Activated T-cell treated with anti-CD3 and anti-CD28 coated beads, Interleukin-2, amount 50 U/mL, for 72 hours (primary cell): Measurements from ENCODE around the gene ZNF385B. TPM values are rescaled to one million over a fixed set of nuclear protein-coding genes. Genes with fewer than 3 reads are reported as not detected.

Experiments
- ATAC-seq, 2 donors: fragments of 150-1000 bp; cut with Tn5 transposase; replicated peaks in 1 of 2; 2 replicates each; pipeline ENCODE4 v1.10.0; 2021; ENCODE audit warnings: moderate library complexity in 2 of 2, mild to moderate bottlenecking in 1 of 2
- DNase-seq, 2 donors: peaks; one replicate each; pipeline ENCODE4 v3.0.0; 2021 to 2022; ENCODE audit warnings: mixed read lengths in 1 of 2
- H3K27ac Mint-ChIP-seq: one replicate; pipeline ENCODE4 v1.8.0; 2022; ENCODE audit warnings: mild to moderate bottlenecking, moderate library complexity, mixed read lengths
- H3K27me3 Mint-ChIP-seq: one replicate; pipeline ENCODE4 v1.8.0; 2022; ENCODE audit warnings: low read depth, mixed read lengths
- H3K36me3 Mint-ChIP-seq, 2 donors: one replicate each; pipeline ENCODE4 v1.8.0; 2022; ENCODE audit warnings: mixed read lengths in 2 of 2, mild to moderate bottlenecking in 1 of 2; ENCODE audit not compliant: insufficient read depth in 2 of 2
- H3K4me1 Mint-ChIP-seq: one replicate; pipeline ENCODE4 v1.8.0; 2022; ENCODE audit warnings: low read depth, mixed read lengths
- H3K4me3 Mint-ChIP-seq, 2 donors: one replicate each; pipeline ENCODE4 v1.8.0; 2022; ENCODE audit warnings: mild to moderate bottlenecking in 2 of 2, mixed read lengths in 2 of 2, moderate library complexity in 2 of 2
- H3K9me3 Mint-ChIP-seq, 2 donors: one replicate each; pipeline ENCODE4 v1.8.0; 2022; ENCODE audit warnings: mixed read lengths in 2 of 2
- total RNA-seq, 2 donors: library from RNA; stranded (reverse); gene quantifications; one replicate each; pipeline ENCODE4 v1.2.3, GENCODE V29; 2022

The ZNF385B gene
- total RNA-seq, 2 donors from 2014 or later = not detected

GRCh38 chr2:179440642-179441251 lies 420.7 kb downstream of the ZNF385B start:
- ATAC-seq (no peak), DNase-seq (peak in 1 of 2 donors; percentile 2)
- no peaks in the 10 kb centered on the region for H3K36me3 Mint-ChIP-seq
- H3K4me1 Mint-ChIP-seq = no peaks in the 10 kb centered on the region
- no peaks in the 10 kb centered on the region for H3K9me3 Mint-ChIP-seq
- no peak overlapping the region for H3K27ac Mint-ChIP-seq
- peaks cover 29% of the 10 kb centered on the region for H3K27me3 Mint-ChIP-seq
- no peak overlapping the region for H3K4me3 Mint-ChIP-seq

GRCh38 chr2:179438654-179439053 lies 422.8 kb downstream of the ZNF385B start:
- DNase-seq (no peak), ATAC-seq (no peak)
- no peaks in the 10 kb centered on the region for H3K4me1 Mint-ChIP-seq
- H3K4me3 Mint-ChIP-seq = no peak overlapping the region
- peaks cover 29% of the 10 kb centered on the region for H3K27me3 Mint-ChIP-seq
- no peaks in the 10 kb centered on the region for H3K36me3 Mint-ChIP-seq
- no peak overlapping the region for H3K27ac Mint-ChIP-seq
- H3K9me3 Mint-ChIP-seq = no peaks in the 10 kb centered on the region

- no peaks in the 10 kb centered on the region for H3K9me3 Mint-ChIP-seq
- H3K36me3 Mint-ChIP-seq = no peaks in the 10 kb centered on the region
- H3K27me3 Mint-ChIP-seq = peaks cover 20% of the 10 kb centered on the region
- H3K4me3 Mint-ChIP-seq = no peak overlapping the region
- no peak overlapping the region for H3K27ac Mint-ChIP-seq
- DNase-seq (no peak), ATAC-seq (no peak)
- no peaks in the 10 kb centered on the region for H3K4me1 Mint-ChIP-seq
These were observed 424.0 kb downstream of the ZNF385B start for GRCh38 chr2:179437430-179437829.

DNA sequence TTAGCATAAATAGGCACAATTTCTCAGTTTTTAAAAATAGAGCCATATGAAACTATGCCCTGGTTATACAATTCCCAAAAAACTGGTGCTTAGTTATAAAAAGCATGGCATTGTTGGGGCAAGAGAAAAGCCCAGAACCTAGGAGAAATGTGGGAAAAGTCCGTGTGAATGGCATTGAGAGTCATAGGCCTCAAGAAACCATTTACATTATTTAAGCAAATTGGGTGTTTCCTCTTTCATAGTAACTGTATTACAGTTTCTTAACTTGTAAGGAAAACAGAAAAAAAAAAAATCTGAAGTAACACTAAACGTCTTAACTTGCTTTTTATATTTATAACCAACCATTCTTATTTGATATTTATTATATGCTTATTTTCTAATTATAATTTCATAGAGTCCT lies 425.8 kb downstream of the ZNF385B start:
- Mint-ChIP-seq H3K4me3 (no peak overlapping the region), H3K9me3 (no peaks in the 10 kb centered on the region), H3K4me1 (no peaks in the 10 kb centered on the region), H3K27me3 (peaks cover 9% of the 10 kb centered on the region), H3K27ac (no peak overlapping the region), H3K36me3 (no peaks in the 10 kb centered on the region)
- no peak for ATAC-seq
- DNase-seq = no peak

DNA sequence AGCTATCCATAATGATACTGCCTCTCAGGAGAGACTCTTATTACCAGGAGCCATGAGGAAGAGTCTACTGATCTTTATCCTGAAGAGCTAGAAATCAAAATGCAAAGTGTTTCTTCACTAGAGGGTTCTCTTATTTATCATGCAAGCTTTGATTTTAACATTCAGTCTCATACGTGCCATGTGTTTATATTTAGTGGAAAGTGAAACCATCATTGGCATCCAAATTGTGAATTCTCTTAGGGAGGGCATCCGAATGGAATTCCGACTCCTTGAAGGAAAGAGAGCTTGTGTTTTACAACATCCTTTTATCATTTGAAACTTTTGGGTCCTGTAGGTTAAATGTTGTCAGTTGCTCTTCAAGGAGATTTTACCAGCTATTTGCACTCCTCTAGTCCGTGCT lies 426.4 kb downstream of the ZNF385B start:
- H3K9me3 Mint-ChIP-seq = no peaks in the 10 kb centered on the region
- H3K4me1 Mint-ChIP-seq = no peaks in the 10 kb centered on the region
- no peaks in the 10 kb centered on the region for H3K36me3 Mint-ChIP-seq
- H3K27ac Mint-ChIP-seq = no peak overlapping the region
- DNase-seq (no peak), ATAC-seq (no peak)
- peaks cover 9% of the 10 kb centered on the region for H3K27me3 Mint-ChIP-seq
- no peak overlapping the region for H3K4me3 Mint-ChIP-seq

- Mint-ChIP-seq H3K27ac (no peak overlapping the region), H3K4me1 (no peaks in the 10 kb centered on the region), H3K36me3 (no peaks in the 10 kb centered on the region), H3K9me3 (no peaks in the 10 kb centered on the region), H3K4me3 (no peak overlapping the region), H3K27me3 (peaks cover 12% of the 10 kb centered on the region)
- ATAC-seq = no peak
- DNase-seq = no peak
These were observed 427.1 kb downstream of the ZNF385B start for GRCh38 chr2:179434357-179434756.

DNA sequence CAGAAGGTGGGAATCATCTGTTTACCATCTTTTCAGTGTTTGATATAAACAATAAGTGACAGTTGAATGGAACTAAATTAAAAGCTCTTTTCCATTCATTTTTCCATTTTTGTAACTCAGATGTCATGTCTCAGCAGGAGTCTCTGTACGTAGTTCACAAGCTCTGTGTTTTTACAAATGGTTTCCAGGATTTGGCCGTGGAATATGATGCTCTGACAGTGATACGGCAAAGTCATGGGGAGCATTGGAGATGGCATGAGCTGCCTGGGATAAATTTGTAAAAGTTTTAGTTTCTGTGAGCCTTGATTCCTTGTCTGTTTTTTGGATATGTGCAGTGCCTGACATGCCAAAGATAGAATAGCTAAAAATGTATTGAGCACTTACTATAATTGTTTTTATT lies 428.7 kb downstream of the ZNF385B start:
- Mint-ChIP-seq H3K4me3 (no peak overlapping the region), H3K9me3 (no peaks in the 10 kb centered on the region), H3K27ac (no peak overlapping the region), H3K4me1 (no peaks in the 10 kb centered on the region), H3K36me3 (no peaks in the 10 kb centered on the region), H3K27me3 (peaks cover 8% of the 10 kb centered on the region)
- ATAC-seq = no peak
- no peak for DNase-seq

DNA sequence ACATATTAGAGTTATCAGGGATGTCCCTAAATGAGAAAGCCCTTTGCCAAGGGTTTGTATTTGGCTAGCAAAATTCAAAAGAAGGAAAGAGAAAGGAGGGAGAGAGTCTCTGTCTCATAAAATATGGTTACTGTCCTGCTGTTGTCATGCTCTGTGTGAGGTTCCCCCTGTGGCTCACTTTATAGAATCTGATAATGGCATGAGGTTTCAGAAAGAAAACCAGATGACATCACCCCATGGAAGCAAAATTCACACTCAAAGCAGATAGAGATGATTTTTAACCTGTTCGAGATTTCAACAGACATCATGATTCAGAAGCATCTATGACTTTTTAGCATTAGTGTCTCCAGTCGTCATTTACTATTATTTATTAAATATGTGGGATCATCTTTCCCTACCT lies 431.8 kb downstream of the ZNF385B start:
- Mint-ChIP-seq H3K27ac (no peak overlapping the region), H3K9me3 (no peaks in the 10 kb centered on the region), H3K4me3 (no peak overlapping the region), H3K36me3 (no peaks in the 10 kb centered on the region), H3K4me1 (no peaks in the 10 kb centered on the region), H3K27me3 (peaks cover 17% of the 10 kb centered on the region)
- ATAC-seq (no peak), DNase-seq (no peak)

DNA sequence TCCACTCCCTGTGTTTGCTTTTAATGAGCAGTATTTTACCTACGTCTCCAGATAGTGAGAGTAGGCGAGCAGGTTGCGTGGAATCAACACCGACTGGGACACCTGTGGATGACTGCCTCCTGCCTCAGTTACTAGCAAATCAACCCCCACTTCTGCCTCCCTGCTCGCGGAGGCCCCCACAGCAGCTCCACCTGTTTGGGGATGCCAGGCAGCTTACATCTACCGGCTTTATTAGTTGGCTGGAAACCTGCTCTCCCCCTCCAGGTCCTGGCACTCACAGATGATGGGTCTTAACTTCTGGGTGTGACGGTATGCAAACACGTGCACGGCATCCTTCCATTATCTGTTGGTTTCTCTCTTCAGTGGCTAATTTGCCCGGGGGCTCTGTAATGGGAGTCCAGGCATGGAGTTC lies 432.3 kb downstream of the ZNF385B start:
- H3K9me3 Mint-ChIP-seq = no peaks in the 10 kb centered on the region

GRCh38 chr2:179428649-179429048 lies 432.8 kb downstream of the ZNF385B start:
- no peaks in the 10 kb centered on the region for H3K36me3 Mint-ChIP-seq
- no peak overlapping the region for H3K27ac Mint-ChIP-seq
- no peaks in the 10 kb centered on the region for H3K9me3 Mint-ChIP-seq
- DNase-seq (no peak), ATAC-seq (no peak)
- no peaks in the 10 kb centered on the region for H3K4me1 Mint-ChIP-seq
- H3K4me3 Mint-ChIP-seq = no peak overlapping the region
- H3K27me3 Mint-ChIP-seq = peaks cover 23% of the 10 kb centered on the region

More for the DNA sequence above, 432.3 kb downstream of the ZNF385B start:
- Mint-ChIP-seq H3K36me3 (no peaks in the 10 kb centered on the region), H3K4me3 (no peak overlapping the region), H3K4me1 (no peaks in the 10 kb centered on the region), H3K27ac (no peak overlapping the region), H3K27me3 (peaks cover 19% of the 10 kb centered on the region)
- ATAC-seq (no peak), DNase-seq (no peak)

DNA sequence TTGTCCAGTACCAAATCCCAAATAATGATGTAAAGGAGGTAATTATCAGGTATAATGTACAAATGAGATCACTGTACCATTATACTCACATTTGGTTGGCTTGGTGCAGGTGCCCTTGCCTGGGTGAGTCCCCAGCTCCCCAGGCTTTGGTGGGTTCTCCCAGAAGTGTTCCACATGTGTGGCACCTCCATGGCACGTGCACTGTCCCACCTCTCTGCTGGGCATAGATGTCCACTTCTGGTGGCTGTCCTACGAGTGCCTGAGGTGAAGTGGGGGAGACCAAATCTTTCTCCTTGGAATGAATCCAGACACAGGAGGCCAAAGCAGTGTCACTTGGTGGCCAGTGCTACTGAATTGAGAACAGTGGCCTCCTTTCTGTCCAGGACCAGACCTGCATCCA lies 434.3 kb downstream of the ZNF385B start:
- no peak overlapping the region for H3K27ac Mint-ChIP-seq
- H3K27me3 Mint-ChIP-seq = peaks cover 32% of the 10 kb centered on the region
- no peaks in the 10 kb centered on the region for H3K9me3 Mint-ChIP-seq
- no peak overlapping the region for H3K4me3 Mint-ChIP-seq
- H3K4me1 Mint-ChIP-seq = no peaks in the 10 kb centered on the region
- no peak for ATAC-seq
- DNase-seq = no peak
- H3K36me3 Mint-ChIP-seq = no peaks in the 10 kb centered on the region

DNA sequence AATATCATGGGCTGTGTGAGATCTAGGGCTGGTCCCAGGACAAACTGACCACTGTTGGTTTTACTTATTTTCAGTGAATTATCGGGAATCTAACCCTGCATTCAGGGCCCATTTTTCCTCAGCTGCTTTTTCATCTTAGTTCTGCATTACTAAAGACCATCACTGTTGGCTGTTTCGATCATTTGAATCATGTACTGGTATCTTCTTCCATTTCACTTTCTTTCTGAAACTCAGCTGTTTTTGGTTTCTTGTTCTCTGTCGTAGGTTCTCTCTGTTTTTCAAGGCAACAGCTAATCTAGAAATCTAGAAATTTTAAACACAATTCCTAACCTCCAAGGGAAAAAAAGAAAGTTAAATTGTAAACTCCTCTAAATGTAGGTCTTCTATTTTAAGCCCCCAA lies 436.8 kb downstream of the ZNF385B start:
- H3K36me3 Mint-ChIP-seq = no peaks in the 10 kb centered on the region
- no peak for ATAC-seq

DNA sequence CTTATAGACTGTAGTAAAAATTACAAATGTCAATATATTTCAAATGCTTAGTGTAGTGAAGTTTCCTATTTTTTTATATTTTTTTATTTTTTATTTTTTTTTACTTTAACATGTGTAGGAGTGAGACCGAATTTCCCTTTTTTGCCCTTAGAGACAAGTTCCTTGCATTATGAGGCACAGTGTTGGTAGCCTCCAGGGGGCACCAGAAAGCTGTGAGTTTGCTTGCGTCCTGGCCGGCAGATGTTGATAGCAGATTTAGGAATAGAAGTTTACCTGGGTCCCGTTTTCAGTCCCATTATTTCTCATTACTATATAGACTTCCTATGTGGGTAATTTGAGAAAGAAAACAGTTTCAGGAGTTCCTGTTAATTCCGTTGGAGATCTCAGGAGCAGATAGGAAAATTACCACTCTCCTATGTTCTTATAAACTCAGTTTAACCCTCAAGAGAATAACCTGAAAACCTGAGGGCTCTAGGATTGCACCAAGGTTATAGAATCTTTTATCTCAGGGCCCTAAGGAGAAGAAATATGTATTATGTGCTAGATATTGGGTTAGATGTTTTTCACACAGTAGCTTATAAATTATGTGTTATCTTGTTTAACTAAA lies 439.3 kb downstream of the ZNF385B start:
- Mint-ChIP-seq H3K4me1 (no peaks in the 10 kb centered on the region), H3K9me3 (no peaks in the 10 kb centered on the region), H3K36me3 (no peaks in the 10 kb centered on the region), H3K27me3 (peaks cover 23% of the 10 kb centered on the region), H3K4me3 (no peak overlapping the region), H3K27ac (no peak overlapping the region)
- DNase-seq (peak; percentile 49 to 50), ATAC-seq (peak; percentile 53 to 54)

More for the DNA sequence above, 436.8 kb downstream of the ZNF385B start:
- no peaks in the 10 kb centered on the region for H3K4me1 Mint-ChIP-seq
- no peak overlapping the region for H3K27ac Mint-ChIP-seq
- H3K9me3 Mint-ChIP-seq = no peaks in the 10 kb centered on the region
- DNase-seq = no peak
- H3K4me3 Mint-ChIP-seq = no peak overlapping the region
- peaks cover 31% of the 10 kb centered on the region for H3K27me3 Mint-ChIP-seq

DNA sequence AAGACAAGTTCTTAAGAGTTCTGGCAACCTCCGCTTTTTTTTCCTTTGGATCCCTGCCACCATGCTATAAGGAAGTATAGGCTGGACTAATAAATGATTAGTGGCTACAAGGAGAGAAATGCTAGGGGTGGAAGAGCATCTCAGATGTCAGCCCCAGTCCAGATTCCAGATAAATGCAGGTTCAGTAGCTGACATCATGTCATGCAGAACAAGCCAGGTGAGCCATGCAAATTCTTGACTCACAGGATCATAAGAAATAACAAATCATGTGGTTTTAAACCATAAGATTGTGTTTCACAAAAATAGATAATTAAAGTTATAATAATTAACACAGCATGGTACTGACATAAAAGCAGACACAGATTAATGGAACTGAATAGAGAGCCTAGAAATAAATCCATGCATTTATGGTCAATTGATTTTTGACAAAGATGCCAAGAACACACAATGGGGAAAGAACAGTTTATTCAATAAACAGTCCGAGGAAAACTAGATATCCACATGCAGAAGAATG lies 443.9 kb downstream of the ZNF385B start:
- H3K36me3 Mint-ChIP-seq = no peaks in the 10 kb centered on the region

More for the DNA sequence above, 443.9 kb downstream of the ZNF385B start:
- no peak for ATAC-seq
- H3K9me3 Mint-ChIP-seq = peaks cover 0 to 2% of the 10 kb centered on the region in 2 donors
- no peak for DNase-seq
- H3K4me1 Mint-ChIP-seq = no peaks in the 10 kb centered on the region
- no peak overlapping the region for H3K27ac Mint-ChIP-seq
- H3K27me3 Mint-ChIP-seq = peaks cover 14% of the 10 kb centered on the region
- H3K4me3 Mint-ChIP-seq = no peak overlapping the region
